ENCODE data around the gene MAP3K4.
"Not testable (repeated sequence)": the region's sequence is repeated elsewhere in the genome, so short reads cannot be mapped to it uniquely, and the experiment has no call there.

GRCh38 chr6:160972594-160972993 lies 19.0 kb upstream of the MAP3K4 start:
- TF ChIP-seq CTCF, POLR2A (IDR thresholded peaks at IDR 0.05): not testable (repeated sequence)

Measured in lower leg skin (tissue), 3 donors.